ENCODE results near the gene RPTOR. TPM values are rescaled to one million over a fixed set of nuclear protein-coding genes. Genes with fewer than 3 reads are reported as not detected.

The RPTOR gene
- total RNA-seq, 2 experiments from 2014 or later: 48.1 to 87.8 TPM

GRCh38 chr17:80946449-80946848 is 401.8 kb downstream of the RPTOR start:
- Histone ChIP-seq H3K9me3 (ENCODE audit: low read length) (no peaks in the 10 kb centered on the region), H3K4me3 (ENCODE audit: low read depth, low read length, poor library complexity, severe bottlenecking) (no peak overlapping the region), H3K36me3 (ENCODE audit: insufficient read depth, low read length) (peaks cover 18% of the 10 kb centered on the region)

DNA sequence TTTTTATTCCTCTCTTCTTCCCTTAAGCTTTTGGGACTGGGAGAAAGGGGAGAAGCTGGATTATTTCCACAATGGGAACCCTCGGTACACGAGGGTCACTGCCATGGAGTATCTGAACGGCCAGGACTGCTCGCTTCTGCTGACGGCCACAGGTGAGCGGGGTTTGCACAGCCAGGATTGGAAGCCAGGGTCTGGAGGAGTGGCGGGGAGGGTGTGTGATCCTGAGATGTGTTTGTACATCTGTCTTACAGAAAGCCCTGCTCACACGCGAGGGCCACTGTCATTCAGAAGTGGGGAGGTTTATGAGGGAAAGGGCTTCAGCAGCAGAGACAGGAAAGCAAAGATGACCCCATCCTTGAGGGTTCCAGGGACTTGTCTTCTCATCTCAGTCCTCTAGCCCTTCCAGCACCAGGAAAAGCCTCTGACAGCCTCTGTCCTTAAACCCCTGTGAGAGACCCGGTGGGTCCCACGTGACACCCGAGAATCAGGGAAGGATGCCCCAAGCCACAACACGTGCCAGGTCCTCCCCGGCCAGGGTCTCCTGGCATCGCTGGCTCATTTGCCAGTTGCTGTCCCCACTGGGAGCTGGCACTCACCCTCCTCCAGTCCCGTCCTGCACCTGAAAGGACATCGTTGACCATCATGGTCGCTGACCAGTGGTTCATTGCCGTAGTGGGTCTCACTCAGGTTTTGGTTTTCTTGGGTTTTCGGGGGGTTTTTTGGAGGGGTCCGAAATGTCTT is 402.7 kb downstream of the RPTOR start:
- BruUV-seq (replicated peaks): no TSS peak
- Histone ChIP-seq H2AFZ (ENCODE audit: low read length) (no peak overlapping the region), H3K4me1 (ENCODE audit: insufficient read depth, low read length, poor library complexity, severe bottlenecking) (no peaks in the 10 kb centered on the region), H3K9me2 (ENCODE audit: insufficient read depth, low read length) (no peaks in the 10 kb centered on the region), H3K4me2 (ENCODE audit: low read length) (no peak overlapping the region), H3K27ac (ENCODE audit: low read depth, low read length, poor library complexity, severe bottlenecking) (no peak overlapping the region), H4K20me1 (ENCODE audit: insufficient read depth, low read length) (no peaks in the 10 kb centered on the region), H3K9me3 (ENCODE audit: low read length) (no peaks in the 10 kb centered on the region), H3K79me2 (ENCODE audit: insufficient read depth, low read depth, low read length) (no peaks in the 10 kb centered on the region), H3K36me3 (ENCODE audit: insufficient read depth, low read length) (peaks cover 18% of the 10 kb centered on the region), H3K4me3 (ENCODE audit: low read depth, low read length, poor library complexity, severe bottlenecking) (no peak overlapping the region)
- intact Hi-C loops (cut with micrococcal nuclease; ENCODE audit: unreplicated experiment): no loop called here
- DNase-seq (ENCODE audit: low spot score): no peak
- CTCF ChIA-PET (ENCODE audit: unreplicated experiment): no interaction called here
- no peak for TF ChIP-seq EZH2phosphoT487 (IDR thresholded peaks at IDR 0.05; ENCODE audit: borderline replicate concordance, low read depth, low read length)
- no peak for TF ChIP-seq CTCF (conservative IDR thresholded peaks at IDR 0.05; ENCODE audit: low read length)
- POLR2A ChIA-PET: no interaction called here

More at GRCh38 chr17:80946449-80946848, 401.8 kb downstream of the RPTOR start:
- TF ChIP-seq EZH2phosphoT487 (IDR thresholded peaks at IDR 0.05; ENCODE audit: borderline replicate concordance, low read depth, low read length) (no peak), CTCF (conservative IDR thresholded peaks at IDR 0.05; ENCODE audit: low read length) (no peak)
- Histone ChIP-seq H4K20me1 (ENCODE audit: insufficient read depth, low read length) (no peaks in the 10 kb centered on the region), H3K79me2 (ENCODE audit: insufficient read depth, low read depth, low read length) (no peaks in the 10 kb centered on the region), H3K27ac (ENCODE audit: low read depth, low read length, poor library complexity, severe bottlenecking) (no peak overlapping the region), H2AFZ (ENCODE audit: low read length) (no peak overlapping the region), H3K4me2 (ENCODE audit: low read length) (no peak overlapping the region), H3K9me2 (ENCODE audit: insufficient read depth, low read length) (no peaks in the 10 kb centered on the region), H3K4me1 (ENCODE audit: insufficient read depth, low read length, poor library complexity, severe bottlenecking) (no peaks in the 10 kb centered on the region)
- CTCF ChIA-PET (ENCODE audit: unreplicated experiment): no interaction called here
- POLR2A ChIA-PET: no interaction called here
- intact Hi-C loops (cut with micrococcal nuclease; ENCODE audit: unreplicated experiment): no loop called here
- no TSS peak for BruUV-seq (replicated peaks)
- DNase-seq (ENCODE audit: low spot score): no peak

Data from OCI-LY7 (cell line).